Cardiac muscle cell (in vitro differentiated cells and primary cell): ENCODE results near the gene CLASP1. TPM values are rescaled to one million over a fixed set of nuclear protein-coding genes. Genes with fewer than 3 reads are reported as not detected.

Experiments used
- DNase-seq, 2 donors: peaks; one replicate each; pipeline versions ENCODE4 v3.0.0 to v3.0.0-alpha.2; 2010 to 2017; ENCODE audit warnings: low read depth in 1 of 2, low spot score in 1 of 2
- H3K27ac ChIP-seq: fragments of 200-600 bp; sonication (generic); 2 replicates; pipeline ENCODE4 v1.5.1; 2016
- H3K27me3 ChIP-seq: fragments of 200-600 bp; sonication (generic); 2 replicates; pipeline ENCODE4 v1.6.0; 2016; ENCODE audit warnings: control low read depth
- H3K36me3 ChIP-seq: fragments of 200-600 bp; sonication (generic); 2 replicates; pipeline ENCODE4 v1.5.1; 2016; ENCODE audit warnings: control low read depth
- H3K4me1 ChIP-seq: fragments of 200-600 bp; sonication (generic); 2 replicates; pipeline ENCODE4 v1.8.1; 2017; ENCODE audit warnings: low read depth, mild to moderate bottlenecking, mixed run types
- H3K4me3 ChIP-seq: fragments of 200-600 bp; sonication (generic); 2 replicates; pipeline ENCODE4 v1.5.1; 2016; ENCODE audit warnings: mild to moderate bottlenecking
- H3K9me3 ChIP-seq: fragments of 200-600 bp; sonication (generic); 2 replicates; pipeline ENCODE4 v1.5.1; 2017; ENCODE audit warnings: low read depth, mild to moderate bottlenecking, control low read depth
- polyA plus RNA-seq: library from polyadenylated mRNA; unstranded; fragments of >200 nt; fragmentation: Nextera tagmentation; extraction: Ambion mirVana; gene quantifications from 2 replicates; pipeline ENCODE4 v1.2.1, GENCODE V29; 2016
- total RNA-seq: library from RNA; depleted of rRNA; stranded (reverse); fragments of >200 nt; gene quantifications from 2 replicates; pipeline ENCODE4 v1.2.3, GENCODE V29; 2016
- TF ChIP-seq, protein P1 (sequence below): IDR thresholded peaks from 2 replicates; pipeline ENCODE4 v1.5.1; 2012; ENCODE audit warnings: low read depth, mild to moderate bottlenecking, low read length

CLASP1 gene
- total and polyA plus RNA-seq, 2 experiments from 2014 or later, result 24.8 to 53.0 TPM

DNA sequence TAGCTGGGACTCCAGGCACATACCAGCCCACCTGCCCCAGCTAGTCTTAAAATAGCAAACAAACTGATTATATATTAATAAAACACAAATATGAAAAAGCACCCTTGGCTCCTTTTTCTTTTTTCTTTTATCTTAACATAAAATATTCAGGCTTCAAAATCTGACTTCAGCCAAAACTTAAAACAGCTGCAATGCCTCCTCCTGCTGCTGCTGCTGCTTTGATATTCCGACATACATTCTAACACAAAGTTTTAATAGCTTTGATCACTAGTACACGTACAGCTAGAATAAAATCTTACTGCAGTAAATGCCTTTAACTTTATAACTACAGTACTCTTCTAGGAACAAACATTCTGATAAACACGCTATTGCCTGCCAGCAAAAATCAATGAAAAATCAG lies 190.0 kb downstream of the CLASP1 start:
- H3K36me3 ChIP-seq, result peaks cover 35% of the 10 kb centered on the region
- H3K9me3 ChIP-seq, result no peaks in the 10 kb centered on the region
- H3K4me3 ChIP-seq, result no peak overlapping the region
- no peak for DNase-seq
- H3K4me1 ChIP-seq, result no peaks in the 10 kb centered on the region
- TF ChIP-seq, protein P1, sequence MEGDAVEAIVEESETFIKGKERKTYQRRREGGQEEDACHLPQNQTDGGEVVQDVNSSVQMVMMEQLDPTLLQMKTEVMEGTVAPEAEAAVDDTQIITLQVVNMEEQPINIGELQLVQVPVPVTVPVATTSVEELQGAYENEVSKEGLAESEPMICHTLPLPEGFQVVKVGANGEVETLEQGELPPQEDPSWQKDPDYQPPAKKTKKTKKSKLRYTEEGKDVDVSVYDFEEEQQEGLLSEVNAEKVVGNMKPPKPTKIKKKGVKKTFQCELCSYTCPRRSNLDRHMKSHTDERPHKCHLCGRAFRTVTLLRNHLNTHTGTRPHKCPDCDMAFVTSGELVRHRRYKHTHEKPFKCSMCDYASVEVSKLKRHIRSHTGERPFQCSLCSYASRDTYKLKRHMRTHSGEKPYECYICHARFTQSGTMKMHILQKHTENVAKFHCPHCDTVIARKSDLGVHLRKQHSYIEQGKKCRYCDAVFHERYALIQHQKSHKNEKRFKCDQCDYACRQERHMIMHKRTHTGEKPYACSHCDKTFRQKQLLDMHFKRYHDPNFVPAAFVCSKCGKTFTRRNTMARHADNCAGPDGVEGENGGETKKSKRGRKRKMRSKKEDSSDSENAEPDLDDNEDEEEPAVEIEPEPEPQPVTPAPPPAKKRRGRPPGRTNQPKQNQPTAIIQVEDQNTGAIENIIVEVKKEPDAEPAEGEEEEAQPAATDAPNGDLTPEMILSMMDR, result no peak
- H3K27me3 ChIP-seq, result no peaks in the 10 kb centered on the region
- H3K27ac ChIP-seq, result no peak overlapping the region

DNA sequence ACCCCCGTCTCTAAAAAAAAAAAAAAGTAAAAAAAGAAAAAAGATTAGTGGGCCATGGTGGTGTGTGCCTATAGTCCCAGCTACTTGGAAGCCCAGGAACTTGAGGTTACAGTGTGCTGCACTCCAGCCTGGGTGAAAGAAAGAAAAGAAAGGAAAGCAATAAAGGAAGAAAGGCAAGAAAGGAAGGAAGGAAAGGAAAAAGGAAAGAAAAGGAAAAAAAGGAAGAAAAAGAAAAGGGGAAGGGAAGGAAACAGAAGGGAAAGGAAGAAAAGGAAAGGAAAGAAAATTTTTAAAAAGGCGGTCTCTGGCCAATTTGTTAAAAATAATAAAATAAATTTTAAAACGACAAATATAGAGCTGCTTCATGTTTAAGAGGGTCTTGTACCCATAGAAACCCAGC lies 192.9 kb downstream of the CLASP1 start:
- Histone ChIP-seq H3K36me3 (peaks cover 31% of the 10 kb centered on the region), H3K4me1 (no peaks in the 10 kb centered on the region), H3K27me3 (no peaks in the 10 kb centered on the region), H3K4me3 (no peak overlapping the region), H3K27ac (no peak overlapping the region), H3K9me3 (no peaks in the 10 kb centered on the region)
- TF ChIP-seq, protein P1, result no peak
- DNase-seq, result no peak

DNA sequence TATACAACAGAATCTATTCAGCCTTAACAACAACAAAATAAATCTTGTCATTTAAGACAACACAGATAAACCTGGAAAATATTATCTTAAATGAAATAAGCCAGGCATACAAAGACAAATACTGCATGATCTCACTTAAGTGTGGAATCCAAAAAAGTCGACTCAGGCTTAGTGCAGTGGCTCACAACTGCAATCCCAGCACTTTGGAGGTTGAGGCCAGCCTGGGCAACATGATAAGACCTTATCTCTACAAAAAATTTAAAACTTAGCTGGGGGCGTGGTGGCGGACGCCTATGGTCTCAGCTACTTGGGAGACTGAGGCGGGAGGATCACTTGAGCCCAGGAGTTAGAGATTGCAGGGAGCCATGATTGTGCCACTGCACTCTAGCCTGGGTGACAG lies 193.8 kb downstream of the CLASP1 start:
- DNase-seq, result no peak

DNA sequence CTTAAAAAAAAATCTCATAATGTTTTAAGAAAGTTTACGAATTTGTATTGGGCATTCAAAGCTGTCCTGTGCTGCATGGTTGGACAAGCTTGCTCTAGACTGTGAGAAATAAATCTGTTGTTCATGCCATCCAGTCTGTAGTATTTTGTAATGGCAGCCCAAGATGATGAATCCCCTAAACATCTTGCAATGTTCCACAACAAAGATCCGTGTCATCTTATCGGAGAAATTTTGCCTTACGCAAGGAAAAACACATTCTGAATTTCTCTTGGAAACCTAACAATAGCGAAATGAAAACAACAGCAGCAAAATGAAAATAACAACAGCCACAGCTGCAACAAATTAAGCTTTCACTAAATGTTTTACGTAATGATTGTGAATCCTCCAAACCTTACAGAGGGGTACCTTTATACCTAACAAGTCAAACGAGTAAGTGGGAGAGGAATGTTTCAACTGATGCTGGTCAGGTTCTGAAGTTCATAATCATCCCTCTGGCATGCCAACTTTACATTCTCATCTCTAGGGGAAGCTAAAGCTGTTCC lies 194.6 kb downstream of the CLASP1 start:
- Histone ChIP-seq H3K27ac (no peak overlapping the region), H3K4me3 (no peak overlapping the region), H3K9me3 (no peaks in the 10 kb centered on the region), H3K4me1 (no peaks in the 10 kb centered on the region), H3K36me3 (peaks cover 35% of the 10 kb centered on the region), H3K27me3 (no peaks in the 10 kb centered on the region)
- TF ChIP-seq, protein P1, result no peak
- DNase-seq, result peak in 1 of 2 donors; percentile 42

More for the DNA sequence above, 193.8 kb downstream of the CLASP1 start:
- H3K36me3 ChIP-seq, result peaks cover 33% of the 10 kb centered on the region
- no peak overlapping the region for H3K27ac ChIP-seq
- H3K9me3 ChIP-seq, result no peaks in the 10 kb centered on the region
- H3K4me3 ChIP-seq, result no peak overlapping the region
- H3K27me3 ChIP-seq, result no peaks in the 10 kb centered on the region
- TF ChIP-seq, protein P1, result no peak
- no peaks in the 10 kb centered on the region for H3K4me1 ChIP-seq

DNA sequence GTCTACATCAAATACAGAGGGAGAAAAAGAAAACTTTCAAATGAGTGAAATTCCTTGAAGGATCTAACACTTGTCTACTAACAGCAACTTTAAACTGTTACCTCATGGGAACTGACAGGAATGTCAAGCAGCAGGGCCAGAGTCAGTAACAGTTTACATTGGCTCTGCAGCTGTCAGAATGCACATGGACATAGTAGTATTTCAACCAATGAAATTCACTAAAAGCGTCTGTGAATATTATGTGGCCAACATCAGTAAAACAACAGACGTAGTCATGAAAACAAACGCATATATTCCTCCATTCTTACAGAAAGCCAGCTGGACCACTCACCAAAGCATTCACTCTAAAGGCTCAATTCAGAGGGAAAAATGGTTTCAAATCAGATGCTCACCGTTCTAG lies 197.9 kb downstream of the CLASP1 start:
- Histone ChIP-seq H3K27me3 (no peaks in the 10 kb centered on the region), H3K4me3 (no peak overlapping the region), H3K27ac (no peak overlapping the region), H3K9me3 (no peaks in the 10 kb centered on the region), H3K36me3 (peaks cover 50% of the 10 kb centered on the region), H3K4me1 (no peaks in the 10 kb centered on the region)
- DNase-seq, result no peak
- TF ChIP-seq, protein P1, result no peak
